HUES6 (cell line): Measurements from ENCODE around the gene ANKRD29.

Experiments used
- H3K27ac ChIP-seq: 2 replicates; pipeline ENCODE4 v1.7.0; 2013; ENCODE audit warnings: low read depth, mild to moderate bottlenecking, low read length, inconsistent platforms
- H3K27me3 ChIP-seq: 2 replicates; pipeline ENCODE4 v1.6.1; 2013; ENCODE audit warnings: low read length; ENCODE audit not compliant: control insufficient read depth, insufficient read depth
- H3K36me3 ChIP-seq: 2 replicates; pipeline ENCODE4 v1.6.1; 2013; ENCODE audit warnings: low read length; ENCODE audit not compliant: control insufficient read depth, insufficient read depth
- H3K4me1 ChIP-seq: 2 replicates; pipeline ENCODE4 v1.6.1; 2013; ENCODE audit warnings: low read length; ENCODE audit not compliant: control insufficient read depth, insufficient read depth
- H3K4me3 ChIP-seq: 2 replicates; pipeline ENCODE4 v1.5.1; 2013; ENCODE audit warnings: low read depth, low read length
- H3K9ac ChIP-seq: one replicate; pipeline ENCODE4 v1.6.1; 2013; ENCODE audit warnings: mild to moderate bottlenecking, low read length
- H3K9me3 ChIP-seq: 2 replicates; pipeline ENCODE4 v1.6.1; 2013; ENCODE audit warnings: low read depth, low read length; ENCODE audit not compliant: control insufficient read depth, insufficient read depth

ANKRD29 gene

GRCh38 chr18:23664674-23665073 lies 2.0 kb upstream of the ANKRD29 start:
- H3K27me3 ChIP-seq = peaks cover 29% of the 10 kb centered on the region
- H3K9ac ChIP-seq = no peak overlapping the region
- no peak overlapping the region for H3K27ac ChIP-seq
- H3K36me3 ChIP-seq = no peaks in the 10 kb centered on the region
- no peaks in the 10 kb centered on the region for H3K9me3 ChIP-seq
- no peak overlapping the region for H3K4me3 ChIP-seq
- peaks cover 21% of the 10 kb centered on the region for H3K4me1 ChIP-seq

- H3K27me3 ChIP-seq = peaks cover 29% of the 10 kb centered on the region
- H3K9me3 ChIP-seq = no peaks in the 10 kb centered on the region
- no peaks in the 10 kb centered on the region for H3K36me3 ChIP-seq
- H3K4me3 ChIP-seq = peak overlapping the region; percentile 68
- H3K9ac ChIP-seq = no peak overlapping the region
- H3K4me1 ChIP-seq = peaks cover 10% of the 10 kb centered on the region; the same call in 1 of the 2 replicates
- H3K27ac ChIP-seq = no peak overlapping the region
These were observed 889 bp downstream of the ANKRD29 start for GRCh38 chr18:23661735-23662308.

- Histone ChIP-seq H3K4me3 (no peak overlapping the region), H3K9ac (no peak overlapping the region), H3K9me3 (no peaks in the 10 kb centered on the region), H3K4me1 (peaks cover 10% of the 10 kb centered on the region; the same call in 1 of the 2 replicates), H3K27ac (no peak overlapping the region), H3K27me3 (peaks cover 24% of the 10 kb centered on the region), H3K36me3 (no peaks in the 10 kb centered on the region)
These were observed 4.4 kb downstream of the ANKRD29 start for GRCh38 chr18:23658285-23658684.

GRCh38 chr18:23652232-23652631 lies 10.5 kb downstream of the ANKRD29 start:
- Histone ChIP-seq H3K4me1 (no peaks in the 10 kb centered on the region; the same call in 1 of the 2 replicates), H3K27ac (no peak overlapping the region), H3K9me3 (no peaks in the 10 kb centered on the region), H3K4me3 (no peak overlapping the region), H3K27me3 (no peaks in the 10 kb centered on the region), H3K9ac (no peak overlapping the region), H3K36me3 (no peaks in the 10 kb centered on the region)

- no peak overlapping the region for H3K9ac ChIP-seq
- H3K4me1 ChIP-seq = no peaks in the 10 kb centered on the region; the same call in 1 of the 2 replicates
- H3K4me3 ChIP-seq = no peak overlapping the region
- H3K27me3 ChIP-seq = no peaks in the 10 kb centered on the region
- H3K27ac ChIP-seq = no peak overlapping the region
- H3K9me3 ChIP-seq = no peaks in the 10 kb centered on the region
- H3K36me3 ChIP-seq = no peaks in the 10 kb centered on the region
These were observed 11.5 kb downstream of the ANKRD29 start for GRCh38 chr18:23650968-23651927.

- H3K36me3 ChIP-seq = no peaks in the 10 kb centered on the region
- no peaks in the 10 kb centered on the region; the same call in 1 of the 2 replicates for H3K4me1 ChIP-seq
- no peaks in the 10 kb centered on the region for H3K27me3 ChIP-seq
- H3K9ac ChIP-seq = no peak overlapping the region
- no peak overlapping the region for H3K4me3 ChIP-seq
- no peaks in the 10 kb centered on the region for H3K9me3 ChIP-seq
- no peak overlapping the region for H3K27ac ChIP-seq
These were observed 13.6 kb downstream of the ANKRD29 start for GRCh38 chr18:23648940-23649607.

GRCh38 chr18:23648456-23648855 lies 14.3 kb downstream of the ANKRD29 start:
- no peaks in the 10 kb centered on the region for H3K27me3 ChIP-seq
- H3K4me3 ChIP-seq = no peak overlapping the region
- no peaks in the 10 kb centered on the region for H3K9me3 ChIP-seq
- H3K9ac ChIP-seq = no peak overlapping the region
- H3K27ac ChIP-seq = no peak overlapping the region
- H3K4me1 ChIP-seq = no peaks in the 10 kb centered on the region; the same call in 1 of the 2 replicates
- no peaks in the 10 kb centered on the region for H3K36me3 ChIP-seq

GRCh38 chr18:23646282-23646681 lies 16.4 kb downstream of the ANKRD29 start:
- Histone ChIP-seq H3K27ac (no peak overlapping the region), H3K4me3 (no peak overlapping the region), H3K9me3 (peaks cover 11% of the 10 kb centered on the region), H3K4me1 (no peaks in the 10 kb centered on the region), H3K36me3 (no peaks in the 10 kb centered on the region), H3K9ac (no peak overlapping the region), H3K27me3 (no peaks in the 10 kb centered on the region)

- no peaks in the 10 kb centered on the region for H3K27me3 ChIP-seq
- H3K9ac ChIP-seq = no peak overlapping the region
- peaks cover 11% of the 10 kb centered on the region for H3K9me3 ChIP-seq
- H3K4me1 ChIP-seq = no peaks in the 10 kb centered on the region
- H3K4me3 ChIP-seq = no peak overlapping the region
- H3K27ac ChIP-seq = no peak overlapping the region
- H3K36me3 ChIP-seq = no peaks in the 10 kb centered on the region
These were observed 17.0 kb downstream of the ANKRD29 start for GRCh38 chr18:23645568-23646175.

- Histone ChIP-seq H3K27me3 (no peaks in the 10 kb centered on the region), H3K27ac (no peak overlapping the region)
These were observed 18.8 kb downstream of the ANKRD29 start for GRCh38 chr18:23643815-23644490.

More at GRCh38 chr18:23643815-23644490, 18.8 kb downstream of the ANKRD29 start:
- peaks cover 11% of the 10 kb centered on the region for H3K9me3 ChIP-seq
- no peaks in the 10 kb centered on the region for H3K36me3 ChIP-seq
- no peaks in the 10 kb centered on the region for H3K4me1 ChIP-seq
- no peak overlapping the region for H3K9ac ChIP-seq
- no peak overlapping the region for H3K4me3 ChIP-seq
